Astrocyte of the spinal cord (primary cell): ENCODE results near the gene FMO2.

Experiments
- DNase-seq: peaks from one replicate; pipeline ENCODE4 v3.0.0; 2011; ENCODE audit warnings: low read depth, low spot score
- H3K4me3 ChIP-seq: 2 replicates; pipeline ENCODE4 v1.5.1; 2011; ENCODE audit warnings: low read depth, mild to moderate bottlenecking, low read length, moderate library complexity
- CTCF ChIP-seq: IDR thresholded peaks from 2 replicates; pipeline ENCODE4 v1.5.1; 2012; ENCODE audit warnings: low read depth, mild to moderate bottlenecking, low read length, inconsistent platforms
- in situ Hi-C: cut with HindIII; loops from 2 replicates; pipeline ENCODE4 v1.10.0; 2017; ENCODE audit warnings: low sequenced_read_pairs

FMO2 gene

GRCh38 chr1:171141688-171142415 lies 43.2 kb upstream of the FMO2 start:
- H3K4me3 ChIP-seq, result no peak overlapping the region
- peak; percentile 41 for TF ChIP-seq CTCF
- peak; percentile 96 for DNase-seq
- in situ Hi-C loops, result no loop called here

- TF ChIP-seq CTCF, result no peak
- no peak overlapping the region for H3K4me3 ChIP-seq
- DNase-seq, result peak; percentile 86
- in situ Hi-C loops, result no loop called here
These were observed 42.4 kb upstream of the FMO2 start for GRCh38 chr1:171142416-171143385.

GRCh38 chr1:171150156-171150555 lies 34.9 kb upstream of the FMO2 start:
- in situ Hi-C loops, result no loop called here
- TF ChIP-seq CTCF, result no peak
- no peak overlapping the region for H3K4me3 ChIP-seq
- no peak for DNase-seq

GRCh38 chr1:171152549-171152948 lies 32.6 kb upstream of the FMO2 start:
- TF ChIP-seq CTCF, result no peak
- no peak for DNase-seq
- no peak overlapping the region for H3K4me3 ChIP-seq
- in situ Hi-C loops, result no loop called here

GRCh38 chr1:171155484-171155883 lies 29.6 kb upstream of the FMO2 start:
- TF ChIP-seq CTCF, result no peak
- no peak for DNase-seq
- in situ Hi-C loops, result no loop called here
- H3K4me3 ChIP-seq, result no peak overlapping the region

GRCh38 chr1:171158096-171158495 lies 27.0 kb upstream of the FMO2 start:
- in situ Hi-C loops, result no loop called here
- no peak for TF ChIP-seq CTCF
- DNase-seq, result no peak

More at GRCh38 chr1:171158096-171158495, 27.0 kb upstream of the FMO2 start:
- no peak overlapping the region for H3K4me3 ChIP-seq
